Prostate gland (tissue), 2 donors: ENCODE results near the gene TNS1.

ENCODE experiments used
- CTCF ChIP-seq, 4 experiments: fragments of 200-600 bp in 2 of 4; fragments of 450-650 bp in 2 of 4; sonication (generic) in 2 of 4; IDR thresholded peaks; 1 replicate in 3 of 4; 2 replicates in 1 of 4; pipeline ENCODE4 v1.5.1; 2016 to 2019; ENCODE audit warnings: antibody characterized with exemption in 4 of 4, mild to moderate bottlenecking in 2 of 4, moderate library complexity in 2 of 4
- POLR2AphosphoS5 ChIP-seq: sonication (generic); formaldehyde crosslinking; IDR thresholded peaks from one replicate; pipeline ENCODE4 v1.6.1; 2017; ENCODE audit warnings: antibody characterized with exemption

GRCh38 chr2:217873371-217873770 is 129.4 kb downstream of the TNS1 start:
- TF ChIP-seq POLR2AphosphoS5 = no peak
- no peak for TF ChIP-seq CTCF (IDR thresholded peaks at IDR 0.05)
